Measurements from ENCODE around the gene C20orf202.

The C20orf202 gene

DNA sequence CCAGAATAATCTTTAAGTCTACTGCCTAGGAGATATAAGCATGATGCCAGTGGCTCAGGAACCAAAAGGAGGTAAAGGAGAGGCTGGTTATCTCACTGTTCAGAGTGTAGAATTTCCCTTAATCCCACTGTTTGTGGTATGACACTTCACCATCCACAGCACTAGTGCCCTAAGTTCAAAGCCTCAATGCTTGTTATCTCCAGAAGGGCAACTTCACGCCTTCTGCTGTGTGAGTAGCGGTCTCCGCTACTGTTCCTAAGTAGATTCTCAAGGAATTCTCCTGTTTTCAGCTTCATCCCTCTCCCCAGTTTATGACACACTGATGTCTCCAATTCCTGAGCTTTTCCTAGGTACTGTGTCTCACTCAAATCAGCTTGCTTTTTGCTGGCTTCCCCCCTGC, 49.2 kb downstream of the C20orf202 start:
- DNase-seq (ENCODE audit: low read depth in 1 of 2, low spot score in 1 of 2) = no peak
- in situ Hi-C loops (cut with HindIII; ENCODE audit: low pct_unique_long_range_greater_than_20kb, low sequenced_read_pairs) = no loop called here

GRCh38 chr20:1254254-1254653, 51.0 kb downstream of the C20orf202 start:
- no peak for TF ChIP-seq JUND (IDR thresholded peaks at IDR 0.05; ENCODE audit: low read depth)
- no peak for DNase-seq (ENCODE audit: low read depth in 1 of 2, low spot score in 1 of 2)
- in situ Hi-C loops (cut with HindIII; ENCODE audit: low pct_unique_long_range_greater_than_20kb, low sequenced_read_pairs) = no loop called here

More for the DNA sequence above, 49.2 kb downstream of the C20orf202 start:
- TF ChIP-seq JUND (IDR thresholded peaks at IDR 0.05; ENCODE audit: low read depth) = no peak

- TF ChIP-seq JUND (IDR thresholded peaks at IDR 0.05; ENCODE audit: low read depth) = no peak
- no peak for DNase-seq (ENCODE audit: low read depth in 1 of 2, low spot score in 1 of 2)
- in situ Hi-C loops (cut with HindIII; ENCODE audit: low pct_unique_long_range_greater_than_20kb, low sequenced_read_pairs) = no loop called here
These were observed 52.4 kb downstream of the C20orf202 start for GRCh38 chr20:1255675-1256074.

All from T47D (cell line).